Stimulated activated CD4-positive, alpha-beta T cell treated with anti-CD3 and anti-CD28 coated beads, Interleukin-12 subunit alpha, Interleukin-12 subunit beta, amount 100 ng/mL, for 48 hours (primary cell): ENCODE data around the gene GRIN2B.

ENCODE experiments used
- DNase-seq, 3 donors: peaks; one replicate each; pipeline ENCODE4 v3.0.0-alpha.2; 2020; ENCODE audit warnings: low read depth in 2 of 3, low spot score in 1 of 3

GRIN2B gene

DNA sequence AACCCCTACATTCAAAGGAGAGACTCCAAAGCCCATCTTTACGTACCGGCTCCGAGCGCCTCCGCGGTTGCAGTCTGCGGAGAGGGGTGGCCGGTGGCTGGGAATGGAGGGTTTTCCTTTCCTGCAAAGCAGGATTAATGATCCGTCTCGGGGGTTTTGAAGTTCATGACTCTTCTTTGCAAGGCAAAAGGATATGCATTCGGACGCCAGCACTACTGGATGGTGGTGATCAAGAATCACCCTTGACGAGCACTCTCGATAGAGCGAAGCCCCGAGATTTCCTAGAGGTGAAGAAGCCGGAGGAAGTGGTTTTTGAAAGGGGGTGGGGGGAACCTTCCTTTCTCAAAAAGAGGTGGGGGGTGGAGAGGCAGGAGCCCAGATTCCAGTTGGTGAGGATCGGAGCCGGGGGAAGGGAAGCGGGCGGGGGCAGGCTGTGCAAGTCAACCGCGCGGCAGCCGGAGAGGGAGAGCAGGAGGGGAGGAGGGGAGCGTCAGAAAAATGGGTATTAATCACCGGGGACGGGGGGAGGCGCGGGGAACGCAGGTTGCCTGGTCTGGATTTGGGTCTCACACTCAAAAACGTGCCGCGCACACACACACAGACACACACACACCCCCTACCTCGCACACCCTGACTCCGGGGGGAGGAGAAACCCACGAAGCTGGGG lies at the start of gene GRIN2B:
GRIN2B (minus strand) TSS at position 307 of the 667 bp plus-strand sequence. CDS start 115,394 bp downstream, outside the sequence.
- DNase-seq: no peak

DNA sequence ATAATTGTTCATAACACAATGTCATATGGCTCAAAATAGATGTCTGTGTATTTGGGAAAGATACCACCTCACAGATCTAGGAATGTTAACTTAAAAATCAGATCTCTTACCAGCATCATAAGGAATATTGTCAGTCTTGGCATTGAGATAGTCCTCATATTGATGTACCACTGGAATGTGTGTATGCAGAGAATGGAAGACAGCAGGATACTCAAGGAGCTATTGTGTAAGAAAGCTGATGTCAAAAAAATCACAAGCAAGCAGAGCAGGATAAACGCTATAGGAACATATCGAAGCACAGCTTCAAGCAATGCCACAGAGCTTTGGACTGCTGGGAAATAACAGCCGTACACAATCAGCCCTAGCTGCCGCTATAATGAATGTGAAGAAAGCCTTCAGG lies 45.1 kb upstream of the GRIN2B start:
- DNase-seq: no peak

DNA sequence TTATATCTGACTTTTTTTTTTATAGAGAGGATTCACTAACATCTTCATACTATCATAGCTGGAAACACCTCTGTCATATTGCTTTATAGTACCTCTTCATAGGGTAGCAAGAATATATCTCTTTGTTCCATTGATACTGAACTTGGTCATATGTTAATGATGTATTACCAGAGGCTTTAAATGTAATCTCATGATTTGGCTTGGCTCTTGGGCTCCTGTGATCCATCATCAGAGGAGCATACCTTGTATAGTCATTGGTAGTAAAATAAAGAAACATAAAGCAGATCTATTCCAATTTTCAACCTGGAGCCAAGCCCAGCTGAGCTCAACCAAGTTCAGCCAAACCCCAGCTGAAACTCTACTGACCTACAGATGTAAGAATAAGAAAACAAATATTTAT lies 43.2 kb upstream of the GRIN2B start:
- no peak for DNase-seq

DNA sequence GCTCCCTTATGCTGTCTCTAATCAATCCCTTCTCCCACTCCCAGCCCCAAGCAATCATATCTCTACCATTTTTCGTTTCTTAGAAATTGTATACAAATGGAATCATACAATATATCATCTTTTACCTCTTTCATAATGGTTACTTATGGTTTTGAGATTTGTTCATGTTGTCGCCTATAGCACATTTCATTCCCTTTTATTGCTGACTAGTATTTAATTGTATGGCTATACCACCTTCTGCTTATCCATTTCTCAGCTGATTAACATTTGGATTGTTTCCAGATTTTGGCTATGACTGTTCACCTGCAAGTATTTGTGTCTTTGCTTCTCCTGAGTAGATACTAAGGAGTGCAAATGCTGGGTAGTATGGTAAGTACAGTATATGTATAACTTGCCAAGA lies 36.7 kb upstream of the GRIN2B start:
- DNase-seq: no peak

DNA sequence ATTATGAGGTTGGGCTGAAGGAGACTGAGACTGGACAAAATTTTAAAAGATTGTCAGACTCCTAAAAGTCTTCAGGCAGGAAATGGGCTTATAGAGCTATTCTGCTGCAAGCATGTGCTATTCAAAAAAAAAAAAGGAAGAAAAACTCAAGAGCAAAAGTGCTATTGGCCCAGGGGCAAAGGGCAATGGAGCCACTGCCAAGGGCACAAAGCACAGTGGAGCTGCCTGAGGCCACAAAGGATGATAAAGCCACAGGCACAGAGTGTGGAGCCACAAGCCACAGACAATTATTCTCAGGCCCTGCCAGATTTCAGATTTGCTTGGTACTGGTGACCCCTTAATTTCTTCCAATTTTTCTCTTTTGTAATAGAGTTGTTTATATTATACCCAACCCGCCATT lies 29.6 kb upstream of the GRIN2B start:
- DNase-seq: no peak

DNA sequence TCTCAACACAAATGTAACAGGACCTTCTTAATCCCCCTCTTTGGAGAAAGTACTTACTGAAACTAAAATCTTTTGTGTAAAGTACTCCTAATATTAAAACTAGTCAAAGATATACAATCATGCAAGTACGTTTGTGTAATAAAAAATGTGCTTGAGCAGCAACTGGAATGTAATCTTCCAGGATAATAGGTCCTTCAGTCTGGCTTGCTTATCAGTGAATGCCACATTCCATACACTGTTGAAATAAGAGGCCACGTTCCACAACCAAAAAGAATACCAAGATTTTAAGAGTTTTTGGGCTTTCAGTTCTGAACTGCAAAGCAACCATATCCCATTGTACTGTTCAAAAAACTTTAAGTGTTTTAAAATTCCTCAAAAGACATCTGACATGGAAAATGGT lies 26.2 kb upstream of the GRIN2B start:
- no peak for DNase-seq

DNA sequence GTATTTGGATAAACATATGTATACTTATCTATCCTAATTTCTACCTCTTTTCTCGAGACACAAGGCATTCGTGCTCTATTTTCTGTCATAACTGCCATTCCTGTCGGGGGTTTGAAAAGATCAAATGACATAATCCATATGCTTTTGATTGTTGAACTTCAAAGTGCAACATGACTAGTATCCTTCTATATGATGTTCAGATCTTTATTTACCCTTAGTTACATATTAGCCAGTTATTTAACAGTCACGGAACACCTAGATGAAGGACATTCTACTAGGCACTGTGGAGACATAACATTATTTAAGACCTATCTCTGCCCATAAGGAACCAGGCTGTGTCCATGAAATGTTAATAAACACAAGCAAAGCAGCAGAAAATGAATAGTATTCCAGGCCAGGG lies 11.2 kb upstream of the GRIN2B start:
- no peak for DNase-seq

DNA sequence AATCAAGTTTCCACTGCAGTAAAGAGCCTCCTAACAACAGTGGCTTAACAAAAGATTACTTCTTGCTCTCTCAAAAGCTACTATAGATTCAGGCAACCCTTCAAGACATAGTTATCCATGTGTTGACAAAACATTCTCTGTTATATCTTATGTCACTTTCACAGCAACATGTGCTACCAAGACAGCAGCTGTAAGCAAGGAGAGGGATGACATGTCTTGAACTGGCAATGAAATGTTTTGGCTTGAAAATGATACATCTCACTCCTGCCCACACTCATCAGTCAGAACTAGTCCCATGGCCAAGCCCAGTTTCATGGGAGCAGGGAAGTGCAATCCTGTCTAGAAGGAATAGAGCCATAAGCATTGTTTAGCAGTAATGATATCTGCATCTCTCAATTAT lies 10.7 kb upstream of the GRIN2B start:
- no peak for DNase-seq

DNA sequence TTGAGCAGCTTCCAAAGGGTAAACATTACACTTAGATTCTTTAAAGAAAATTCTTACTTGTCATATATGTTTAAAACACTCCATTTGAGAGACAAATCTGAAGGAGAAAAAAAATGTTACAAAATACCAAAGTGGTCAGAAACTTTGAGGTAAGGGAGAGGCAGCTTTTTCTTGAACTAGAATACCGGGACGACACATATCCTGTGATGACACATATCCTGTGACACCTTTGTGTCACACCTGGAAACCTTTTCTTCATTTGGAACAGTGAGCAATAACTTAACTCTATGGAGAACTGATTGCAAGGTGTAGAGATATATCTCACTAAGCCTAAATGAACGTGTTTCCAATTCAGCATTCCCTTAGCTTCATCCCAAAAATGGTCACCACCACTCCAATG lies 4.6 kb upstream of the GRIN2B start:
- DNase-seq: no peak

DNA sequence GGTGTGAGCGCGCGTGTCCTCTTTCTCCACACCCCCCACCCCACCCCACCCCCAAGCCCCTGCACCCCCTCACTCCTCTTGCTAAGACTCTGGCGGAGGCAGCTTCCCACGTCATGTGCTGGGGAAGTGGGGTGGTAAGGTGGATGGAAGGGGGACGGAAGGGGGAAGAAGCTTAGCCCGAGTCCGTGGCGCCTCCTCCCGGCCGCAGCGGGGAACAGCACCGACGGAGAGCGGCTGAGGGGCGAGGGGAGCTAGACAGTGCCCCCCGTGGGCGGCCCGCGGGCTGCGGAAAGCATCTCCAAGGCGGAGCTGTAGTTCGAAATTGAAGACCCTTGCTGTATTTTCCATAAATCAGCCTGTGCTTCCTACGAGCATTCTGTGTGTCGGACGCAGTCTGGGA lies 588 bp upstream of the GRIN2B start:
- peak in 1 of 3 donors; percentile 1 for DNase-seq

DNA sequence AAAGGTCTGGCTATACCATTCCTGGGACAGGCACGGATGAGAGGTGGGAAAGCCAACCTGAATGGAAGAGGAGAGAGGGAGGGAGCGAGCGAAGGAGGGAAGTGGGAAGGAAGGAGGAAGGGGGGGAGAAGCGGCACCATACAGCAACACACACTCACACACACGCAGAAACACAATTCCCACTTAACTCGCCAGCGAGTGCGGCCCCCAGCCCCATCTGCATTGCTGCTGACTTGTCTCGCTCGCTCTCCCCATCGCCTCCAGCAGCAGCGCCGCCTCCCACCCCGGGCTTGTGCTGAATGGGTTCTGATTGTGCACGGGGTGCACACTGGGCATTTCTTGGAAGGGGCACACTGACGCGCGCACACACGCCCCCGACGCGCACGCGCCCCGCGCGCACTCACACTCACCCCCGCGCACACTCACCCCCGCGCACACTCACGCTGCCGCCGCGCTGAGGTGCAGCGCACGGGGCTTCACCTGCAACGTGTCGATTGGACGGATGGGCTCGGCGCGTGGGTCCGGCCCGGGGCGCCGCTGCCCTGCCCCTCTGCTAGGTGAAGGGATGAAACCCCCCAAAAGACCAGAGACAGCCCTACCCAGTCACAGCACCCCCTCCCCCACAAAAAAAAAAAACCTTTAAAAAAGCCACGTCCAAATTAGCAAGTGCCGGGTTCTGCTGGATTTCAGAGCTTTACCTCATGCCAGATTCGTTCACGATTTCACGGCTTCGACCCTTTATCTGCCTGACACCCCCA lies 685 bp downstream of the GRIN2B start:
- DNase-seq: no peak

DNA sequence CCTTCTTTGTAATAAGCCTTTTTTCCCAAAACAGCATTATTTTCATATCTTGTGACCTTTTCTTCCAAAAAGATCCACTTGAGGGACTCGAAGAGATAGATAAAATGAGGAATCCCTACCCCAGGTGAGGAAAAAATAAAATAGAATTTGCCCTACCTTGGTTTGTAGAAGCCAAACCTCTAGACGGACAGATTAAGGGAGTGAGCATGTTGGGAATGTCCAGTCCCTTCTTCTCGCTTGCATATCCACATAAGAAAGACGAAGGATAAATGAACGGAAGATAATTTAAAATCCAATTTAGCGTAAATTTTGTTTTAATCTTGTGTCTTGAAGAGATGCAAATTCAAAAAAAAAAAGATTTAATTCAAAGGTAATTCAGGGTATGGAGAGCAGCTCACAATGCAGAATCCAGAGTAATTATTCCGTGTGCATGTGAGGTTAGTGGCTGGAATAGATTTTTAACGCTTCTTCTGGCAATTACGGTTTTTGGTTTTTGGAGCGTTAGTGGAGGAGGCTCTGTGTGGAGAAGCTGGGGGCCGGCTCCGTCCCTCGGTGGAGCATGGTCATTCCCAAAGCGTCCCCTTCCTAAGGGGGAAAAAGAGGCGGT lies 1.5 kb downstream of the GRIN2B start:
- DNase-seq: no peak

DNA sequence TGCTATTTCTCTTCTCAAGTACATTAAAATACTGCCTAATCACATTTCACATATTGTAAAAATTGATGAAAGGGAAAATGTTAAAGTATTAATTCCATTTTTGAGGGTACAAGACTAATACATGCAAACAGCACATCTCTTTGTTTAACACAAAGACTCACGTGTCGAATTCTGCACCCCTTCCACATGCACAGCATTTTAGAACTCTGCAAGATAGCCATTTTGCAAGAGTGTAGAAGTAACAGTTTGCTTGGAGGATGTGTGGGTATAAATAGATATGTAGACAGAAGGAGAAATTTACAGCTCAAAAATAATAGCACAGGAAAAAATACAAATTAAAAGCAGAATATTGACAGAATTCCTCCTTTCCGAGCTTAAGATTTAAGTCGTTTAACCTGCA lies 2.5 kb downstream of the GRIN2B start:
- DNase-seq: no peak

DNA sequence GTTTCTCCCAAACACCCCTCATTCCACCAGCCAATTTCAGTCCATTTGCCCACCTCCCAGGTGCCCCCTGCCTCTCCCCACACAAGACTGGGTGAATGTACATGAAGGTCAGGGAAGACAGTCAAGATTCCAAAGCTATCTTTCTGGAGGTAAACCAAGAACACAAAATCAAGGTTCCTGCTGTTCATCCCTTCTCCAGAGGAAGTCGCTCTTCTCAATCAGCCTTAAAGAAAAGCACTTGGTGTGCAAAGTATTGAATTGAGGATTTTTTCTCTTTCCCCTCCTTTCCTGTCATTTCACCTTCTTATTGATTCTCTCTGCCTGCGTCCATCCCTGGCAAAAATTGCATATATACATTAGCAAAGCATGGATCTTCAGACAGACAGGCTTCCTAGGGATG lies 4.5 kb downstream of the GRIN2B start:
- no peak for DNase-seq

DNA sequence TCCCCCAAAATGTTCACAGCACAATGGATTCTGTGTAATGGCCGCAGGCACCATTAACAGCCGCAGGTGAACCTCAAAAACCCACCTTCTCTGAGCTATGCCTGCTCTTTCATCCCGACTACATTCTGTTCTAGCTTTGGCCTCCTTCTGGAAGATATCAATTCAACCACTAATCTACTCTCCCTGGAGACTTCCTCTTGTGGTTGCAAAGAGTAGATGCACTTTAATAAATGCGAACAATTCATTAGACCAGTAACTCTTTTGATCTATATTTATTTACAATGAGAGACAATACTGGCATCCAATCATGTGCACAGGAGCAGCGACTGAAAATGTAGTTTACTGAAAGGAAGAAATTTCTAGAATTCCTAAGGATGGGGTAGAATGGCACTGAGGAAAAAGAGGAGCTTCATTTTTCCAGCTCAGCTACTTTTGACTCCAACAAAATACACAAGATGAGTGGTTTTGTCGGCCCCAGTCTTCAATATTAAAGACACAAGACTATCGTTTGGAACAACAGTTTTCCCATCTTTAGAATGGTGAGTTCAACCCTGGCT lies 5.3 kb downstream of the GRIN2B start:
- no peak for DNase-seq

DNA sequence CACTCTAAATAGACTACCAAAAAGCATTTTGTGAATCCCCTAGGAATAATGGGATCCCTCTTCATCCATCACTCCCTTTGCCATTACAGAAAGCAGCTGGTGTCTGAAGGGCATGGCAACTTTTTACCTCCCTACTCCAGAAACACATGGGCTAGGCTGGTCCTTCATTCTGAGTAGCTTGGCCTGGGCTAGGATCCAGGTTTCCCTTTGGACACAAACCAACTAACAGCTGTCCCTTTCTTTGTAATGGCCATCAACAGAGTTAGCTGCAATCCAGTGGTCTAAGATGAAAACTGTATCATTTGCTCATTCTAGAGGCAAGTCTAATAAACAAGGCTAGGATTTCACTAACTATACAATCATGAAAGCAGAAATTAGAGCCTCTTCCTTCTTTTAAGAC lies 7.4 kb downstream of the GRIN2B start:
- no peak for DNase-seq

DNA sequence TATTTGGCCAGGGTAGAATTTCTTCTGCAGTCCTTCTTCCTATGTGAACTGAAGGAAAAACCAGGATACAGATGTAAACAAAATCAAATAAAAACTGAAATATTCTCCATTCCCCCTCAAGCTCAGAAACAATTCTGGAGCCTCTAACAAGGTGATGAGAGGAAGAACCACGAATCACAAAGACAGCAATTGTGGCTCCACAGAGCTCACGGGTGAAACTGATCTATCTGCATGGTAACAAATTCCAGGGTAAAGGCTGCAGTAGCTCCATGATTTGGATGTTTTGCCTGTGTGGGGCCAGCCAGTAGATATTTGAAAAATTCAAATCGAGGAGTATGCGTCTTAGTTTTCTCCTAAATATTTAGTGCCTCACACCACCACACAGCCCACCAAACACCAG lies 10.6 kb downstream of the GRIN2B start:
- DNase-seq: no peak

DNA sequence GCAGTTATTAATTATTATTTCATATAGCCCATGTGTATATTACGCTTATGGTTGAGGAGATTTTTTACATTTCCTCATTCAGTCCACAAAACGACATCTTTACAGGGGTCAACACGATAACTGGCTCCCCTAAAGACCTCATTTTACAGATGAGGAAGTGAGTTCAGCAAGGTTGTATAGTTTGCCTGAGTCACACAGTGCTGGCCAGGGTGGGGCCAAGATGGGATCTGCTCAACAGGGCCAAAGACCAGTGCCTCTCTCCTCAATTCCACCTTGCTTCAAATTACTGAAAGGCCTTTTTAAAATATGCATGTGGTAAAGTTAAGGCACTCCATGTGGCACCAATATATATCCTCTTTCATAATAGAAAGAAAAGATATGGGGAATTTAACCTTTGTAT lies 13.1 kb downstream of the GRIN2B start:
- DNase-seq: no peak

DNA sequence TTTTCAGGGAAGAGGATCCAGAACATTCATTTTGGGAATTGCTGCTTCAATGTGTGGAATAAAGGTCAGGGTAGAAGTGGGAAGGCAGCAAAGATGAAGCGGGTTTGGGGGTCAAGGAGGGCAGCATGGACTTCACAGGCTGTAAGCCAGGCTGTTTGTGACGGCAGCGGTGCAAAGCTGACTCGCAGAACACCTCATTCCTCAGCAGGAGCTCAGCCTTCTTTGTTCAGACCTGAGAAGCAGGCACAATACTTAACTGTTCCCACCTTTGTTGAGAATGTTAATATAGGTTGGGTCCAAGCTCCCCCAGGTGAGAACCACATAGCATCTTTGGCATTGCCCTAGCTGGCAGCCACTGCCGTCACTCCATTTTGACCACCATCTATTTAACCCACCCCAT lies 16.7 kb downstream of the GRIN2B start:
- no peak for DNase-seq

DNA sequence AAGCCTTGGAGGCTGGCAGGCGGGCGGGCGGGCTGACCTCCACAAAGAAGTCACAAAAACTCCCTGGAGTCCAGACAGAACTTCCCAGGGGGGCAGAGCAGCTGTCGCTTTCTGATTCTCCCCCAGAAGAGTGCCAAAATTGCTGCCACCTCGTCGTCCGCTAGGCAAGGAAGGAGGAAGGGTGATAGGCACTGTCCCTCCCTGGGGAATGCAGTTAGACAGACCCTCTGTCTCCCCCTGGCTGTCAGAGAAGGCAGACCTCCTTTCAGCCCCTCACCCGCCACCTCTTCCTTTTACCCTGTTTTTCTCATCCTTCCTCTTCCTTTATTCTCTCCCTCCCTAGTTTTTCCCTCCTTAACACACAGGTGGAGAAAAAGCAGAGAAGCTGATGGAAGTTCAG lies 18.7 kb downstream of the GRIN2B start:
- DNase-seq: no peak

DNA sequence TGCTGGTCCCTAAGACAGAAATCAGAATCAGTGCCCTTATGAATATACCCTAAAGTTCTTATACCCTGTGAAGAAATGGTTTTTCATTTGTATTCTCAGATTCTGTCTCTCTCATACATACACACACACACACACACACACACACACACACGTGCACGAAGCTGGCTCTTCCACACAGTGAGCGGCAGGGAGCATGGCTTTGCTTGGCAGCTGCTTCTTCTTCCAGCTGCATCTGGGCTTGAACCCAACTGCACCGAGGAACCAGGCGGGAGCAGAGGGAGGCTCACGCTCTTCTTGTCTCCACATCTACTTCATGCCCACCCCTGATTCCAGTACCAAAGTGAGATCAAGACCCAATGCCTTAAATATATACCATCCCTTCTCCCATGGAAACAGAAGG lies 19.4 kb downstream of the GRIN2B start:
- no peak for DNase-seq

DNA sequence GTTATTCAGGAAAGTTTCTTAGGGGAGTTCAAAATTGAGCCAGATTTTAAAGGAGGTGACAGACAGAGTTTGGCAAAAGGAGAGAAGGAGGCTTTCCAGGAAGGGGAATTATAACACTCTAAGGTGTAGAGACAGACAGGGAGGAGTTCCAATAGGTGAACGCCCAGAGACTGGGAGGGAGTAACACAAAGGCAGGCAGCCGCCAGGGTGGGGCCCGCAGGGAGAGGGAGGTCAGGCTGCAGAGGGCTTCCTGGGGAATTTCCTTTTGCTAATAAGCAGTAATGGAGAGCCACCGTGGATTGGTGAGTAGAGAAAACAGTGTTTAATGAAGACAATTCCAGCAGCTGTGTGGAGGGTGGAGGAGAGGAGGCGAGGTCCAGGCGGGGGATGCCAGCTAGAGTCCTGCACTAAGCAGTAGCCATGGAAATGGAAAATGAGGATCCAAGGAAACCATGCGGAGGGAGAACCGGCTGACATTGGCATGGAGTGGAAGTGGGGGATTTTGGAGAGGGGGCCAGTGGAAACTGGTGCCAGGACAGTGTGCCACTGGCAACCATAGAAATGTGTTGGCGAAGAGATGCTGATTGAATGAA lies 22.2 kb downstream of the GRIN2B start:
- no peak for DNase-seq
